Nephron progenitor cell (in vitro differentiated cells): ENCODE results near the gene ITGB6.

Source experiments
- DNase-seq: peaks from one replicate; pipeline ENCODE4 v3.0.0; 2021
- H3K27ac Mint-ChIP-seq: 2 replicates; pipeline ENCODE4 v1.8.0; 2021; ENCODE audit warnings: mild to moderate bottlenecking, moderate library complexity, mixed read lengths
- H3K27me3 Mint-ChIP-seq: 2 replicates; pipeline ENCODE4 v1.8.0; 2021; ENCODE audit warnings: mild to moderate bottlenecking, low read depth, mixed read lengths; ENCODE audit not compliant: poor library complexity
- H3K36me3 Mint-ChIP-seq: 2 replicates; pipeline ENCODE4 v1.8.0; 2021; ENCODE audit warnings: low read depth, mixed read lengths
- H3K4me1 Mint-ChIP-seq: 2 replicates; pipeline ENCODE4 v1.8.0; 2021; ENCODE audit warnings: mixed read lengths
- H3K4me3 Mint-ChIP-seq: 2 replicates; pipeline ENCODE4 v1.8.0; 2021; ENCODE audit warnings: mild to moderate bottlenecking, moderate library complexity, mixed read lengths
- H3K9me3 Mint-ChIP-seq: 2 replicates; pipeline ENCODE4 v1.8.0; 2021; ENCODE audit warnings: mild to moderate bottlenecking, moderate library complexity, mixed read lengths
- CTCF ChIP-seq: fragments of 200-600 bp; sonication (generic); IDR thresholded peaks from 2 replicates; pipeline ENCODE4 v1.5.0; 2021; ENCODE audit warnings: antibody characterized with exemption

Gene ITGB6

GRCh38 chr2:160144280-160144990 lies 55.6 kb downstream of the ITGB6 start:
- Mint-ChIP-seq H3K9me3 (peaks cover 4% of the 10 kb centered on the region), H3K27ac (no peak overlapping the region)
- no peak for TF ChIP-seq CTCF

GRCh38 chr2:160142472-160142871 lies 57.6 kb downstream of the ITGB6 start:
- Mint-ChIP-seq H3K4me1 (no peaks in the 10 kb centered on the region), H3K4me3 (no peak overlapping the region), H3K36me3 (no peaks in the 10 kb centered on the region), H3K27ac (no peak overlapping the region), H3K27me3 (no peaks in the 10 kb centered on the region), H3K9me3 (no peaks in the 10 kb centered on the region)
- TF ChIP-seq CTCF, result no peak
- no peak for DNase-seq

More at GRCh38 chr2:160144280-160144990, 55.6 kb downstream of the ITGB6 start:
- Mint-ChIP-seq H3K4me1 (no peaks in the 10 kb centered on the region), H3K27me3 (no peaks in the 10 kb centered on the region), H3K4me3 (no peak overlapping the region), H3K36me3 (no peaks in the 10 kb centered on the region)
- DNase-seq, result no peak

GRCh38 chr2:160141912-160142311 lies 58.2 kb downstream of the ITGB6 start:
- TF ChIP-seq CTCF, result no peak
- Mint-ChIP-seq H3K27me3 (no peaks in the 10 kb centered on the region), H3K9me3 (no peaks in the 10 kb centered on the region), H3K4me3 (no peak overlapping the region), H3K36me3 (no peaks in the 10 kb centered on the region), H3K27ac (no peak overlapping the region), H3K4me1 (no peaks in the 10 kb centered on the region)
- DNase-seq, result no peak

- no peak for TF ChIP-seq CTCF
- Mint-ChIP-seq H3K4me3 (no peak overlapping the region), H3K36me3 (no peaks in the 10 kb centered on the region), H3K4me1 (no peaks in the 10 kb centered on the region), H3K9me3 (no peaks in the 10 kb centered on the region), H3K27me3 (no peaks in the 10 kb centered on the region), H3K27ac (no peak overlapping the region)
- DNase-seq, result no peak
These were observed 58.7 kb downstream of the ITGB6 start for GRCh38 chr2:160141419-160141818.

- Mint-ChIP-seq H3K4me1 (no peaks in the 10 kb centered on the region), H3K9me3 (no peaks in the 10 kb centered on the region), H3K27me3 (no peaks in the 10 kb centered on the region), H3K36me3 (no peaks in the 10 kb centered on the region), H3K4me3 (no peak overlapping the region), H3K27ac (no peak overlapping the region)
- no peak for TF ChIP-seq CTCF
- no peak for DNase-seq
These were observed 59.6 kb downstream of the ITGB6 start for GRCh38 chr2:160140471-160140870.

- TF ChIP-seq CTCF, result no peak
- Mint-ChIP-seq H3K9me3 (no peaks in the 10 kb centered on the region), H3K4me3 (no peak overlapping the region), H3K36me3 (no peaks in the 10 kb centered on the region), H3K27ac (no peak overlapping the region), H3K4me1 (no peaks in the 10 kb centered on the region), H3K27me3 (no peaks in the 10 kb centered on the region)
- no peak for DNase-seq
These were observed 60.1 kb downstream of the ITGB6 start for GRCh38 chr2:160139991-160140390.
